ENCODE data around the gene NYAP1. TPM values are rescaled to one million over a fixed set of nuclear protein-coding genes. Genes with fewer than 3 reads are reported as not detected.

Gene NYAP1
- total and polyA plus RNA-seq, 4 donors, result 0.32 to 1.1 (median 0.46) TPM

DNA sequence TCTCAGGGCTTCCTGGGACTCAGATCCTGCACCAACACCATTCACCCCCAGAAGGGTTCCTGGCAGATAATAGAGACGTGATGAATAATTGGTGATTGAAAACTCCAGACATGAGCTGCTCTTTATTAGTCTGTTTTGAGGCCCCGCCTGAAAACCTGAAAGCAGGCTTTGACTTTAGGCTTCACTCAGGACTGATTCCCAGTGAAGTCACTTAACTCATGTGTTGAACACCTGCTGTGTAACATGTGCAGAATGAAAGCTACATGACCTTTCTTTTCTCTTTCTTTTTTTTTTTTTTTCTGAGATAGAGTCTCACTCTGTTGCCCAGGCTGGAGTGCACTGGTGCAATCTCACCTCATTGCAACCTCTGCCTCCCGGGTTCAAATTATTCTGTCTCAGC is 28.5 kb upstream of the NYAP1 start:
- no peaks in the 10 kb centered on the region for H3K9me3 ChIP-seq (ENCODE audit: control insufficient read depth in 4 of 4, insufficient read depth in 3 of 4, low read length in 3 of 4)
- H3K9ac ChIP-seq (ENCODE audit: insufficient read depth in 1 of 2, low read length in 2 of 2), result no peak overlapping the region
- peaks cover 0 to 4% (median 0%) of the 10 kb centered on the region in 4 donors for H3K36me3 ChIP-seq (ENCODE audit: control insufficient read depth in 4 of 4, insufficient read depth in 4 of 4, low read length in 4 of 4)
- no peak overlapping the region for H3K4me3 ChIP-seq
- DNase-seq (no peak), ATAC-seq (ENCODE audit: insufficient read depth, low FRiP score) (no peak)
- no peaks in the 10 kb centered on the region for H3K27me3 ChIP-seq (ENCODE audit: control insufficient read depth in 3 of 3, insufficient read depth in 3 of 3, low read length in 2 of 3)
- 92 to 93% methylated on average over 3 of the region's 3 CpGs for WGBS, 2 donors
- TF ChIP-seq, protein P1, sequence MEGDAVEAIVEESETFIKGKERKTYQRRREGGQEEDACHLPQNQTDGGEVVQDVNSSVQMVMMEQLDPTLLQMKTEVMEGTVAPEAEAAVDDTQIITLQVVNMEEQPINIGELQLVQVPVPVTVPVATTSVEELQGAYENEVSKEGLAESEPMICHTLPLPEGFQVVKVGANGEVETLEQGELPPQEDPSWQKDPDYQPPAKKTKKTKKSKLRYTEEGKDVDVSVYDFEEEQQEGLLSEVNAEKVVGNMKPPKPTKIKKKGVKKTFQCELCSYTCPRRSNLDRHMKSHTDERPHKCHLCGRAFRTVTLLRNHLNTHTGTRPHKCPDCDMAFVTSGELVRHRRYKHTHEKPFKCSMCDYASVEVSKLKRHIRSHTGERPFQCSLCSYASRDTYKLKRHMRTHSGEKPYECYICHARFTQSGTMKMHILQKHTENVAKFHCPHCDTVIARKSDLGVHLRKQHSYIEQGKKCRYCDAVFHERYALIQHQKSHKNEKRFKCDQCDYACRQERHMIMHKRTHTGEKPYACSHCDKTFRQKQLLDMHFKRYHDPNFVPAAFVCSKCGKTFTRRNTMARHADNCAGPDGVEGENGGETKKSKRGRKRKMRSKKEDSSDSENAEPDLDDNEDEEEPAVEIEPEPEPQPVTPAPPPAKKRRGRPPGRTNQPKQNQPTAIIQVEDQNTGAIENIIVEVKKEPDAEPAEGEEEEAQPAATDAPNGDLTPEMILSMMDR (IDR thresholded peaks at IDR 0.05; ENCODE audit: control extremely low read depth, extremely low read depth), result no peak
- no peak overlapping the region for H3K27ac ChIP-seq (ENCODE audit: low read depth in 1 of 2, low read length in 1 of 2)
- peaks cover 0 to 3% (median 0%) of the 10 kb centered on the region in 5 donors for H3K4me1 ChIP-seq (ENCODE audit: control insufficient read depth in 5 of 5, insufficient read depth in 5 of 5, low read length in 5 of 5)

DNA sequence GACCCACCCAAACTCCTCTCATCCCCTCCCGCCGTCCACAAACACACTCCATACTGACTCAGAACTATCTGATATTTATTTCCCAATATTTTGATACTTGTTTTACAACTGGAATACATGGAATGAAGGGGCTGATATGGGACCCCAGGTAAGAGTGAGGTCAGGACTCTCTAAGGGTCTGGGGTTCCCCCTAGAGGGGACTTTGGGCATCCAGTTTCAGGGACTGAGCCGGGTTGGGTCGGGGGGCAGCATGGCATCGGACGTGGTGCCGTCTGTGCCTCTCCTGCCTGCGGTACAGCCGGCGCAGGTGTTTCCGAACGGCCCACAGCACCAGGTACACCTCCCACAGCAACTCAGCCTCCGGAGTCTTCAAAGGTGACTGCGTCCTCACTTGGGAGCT is 27.2 kb upstream of the NYAP1 start:
- WGBS, 2 donors, result 91 to 98% methylated on average over 14 of the region's 14 CpGs
- TF ChIP-seq, protein P1 (IDR thresholded peaks at IDR 0.05; ENCODE audit: control extremely low read depth, extremely low read depth), result no peak
- no peak overlapping the region for H3K27ac ChIP-seq (ENCODE audit: low read depth in 1 of 2, low read length in 1 of 2)
- peaks cover 0 to 4% (median 0%) of the 10 kb centered on the region in 4 donors for H3K36me3 ChIP-seq (ENCODE audit: control insufficient read depth in 4 of 4, insufficient read depth in 4 of 4, low read length in 4 of 4)
- no peak for DNase-seq
- H3K27me3 ChIP-seq (ENCODE audit: control insufficient read depth in 3 of 3, insufficient read depth in 3 of 3, low read length in 2 of 3), result no peaks in the 10 kb centered on the region
- no peak overlapping the region for H3K4me3 ChIP-seq
- ATAC-seq (ENCODE audit: insufficient read depth, low FRiP score), result no peak
- H3K9me3 ChIP-seq (ENCODE audit: control insufficient read depth in 4 of 4, insufficient read depth in 3 of 4, low read length in 3 of 4), result no peaks in the 10 kb centered on the region
- no peaks in the 10 kb centered on the region for H3K4me1 ChIP-seq (ENCODE audit: control insufficient read depth in 5 of 5, insufficient read depth in 5 of 5, low read length in 5 of 5)
- H3K9ac ChIP-seq (ENCODE audit: insufficient read depth in 1 of 2, low read length in 2 of 2), result no peak overlapping the region

DNA sequence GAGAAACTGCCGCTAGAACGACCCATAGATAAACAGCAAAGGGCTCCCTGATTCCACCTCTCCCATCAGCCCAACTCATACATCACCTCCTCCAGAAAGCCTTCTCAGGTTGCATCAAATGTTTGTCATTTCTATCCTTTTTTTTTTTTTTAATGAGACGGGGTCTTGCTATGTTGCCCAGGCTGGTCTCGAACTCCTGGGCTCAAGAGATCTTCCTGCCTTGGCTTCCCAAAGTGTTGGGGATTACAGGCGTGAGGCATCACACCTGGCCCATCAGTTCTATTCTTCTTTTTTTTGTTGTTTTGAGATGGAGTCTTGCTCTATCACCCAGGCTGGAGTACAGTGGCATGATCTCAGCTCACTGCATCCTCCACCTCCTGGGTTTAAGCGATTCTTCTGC is 26.7 kb upstream of the NYAP1 start:
- Histone ChIP-seq H3K27me3 (ENCODE audit: control insufficient read depth in 3 of 3, insufficient read depth in 3 of 3, low read length in 2 of 3) (no peaks in the 10 kb centered on the region), H3K4me1 (ENCODE audit: control insufficient read depth in 5 of 5, insufficient read depth in 5 of 5, low read length in 5 of 5) (no peaks in the 10 kb centered on the region), H3K27ac (ENCODE audit: low read depth in 1 of 2, low read length in 1 of 2) (no peak overlapping the region), H3K9ac (ENCODE audit: insufficient read depth in 1 of 2, low read length in 2 of 2) (no peak overlapping the region), H3K4me3 (no peak overlapping the region), H3K36me3 (ENCODE audit: control insufficient read depth in 4 of 4, insufficient read depth in 4 of 4, low read length in 4 of 4) (peaks cover 0 to 4% (median 0%) of the 10 kb centered on the region in 4 donors), H3K9me3 (ENCODE audit: control insufficient read depth in 4 of 4, insufficient read depth in 3 of 4, low read length in 3 of 4) (no peaks in the 10 kb centered on the region)
- WGBS, 2 donors, result 95 to 97% methylated on average over 6 of the region's 6 CpGs
- TF ChIP-seq, protein P1 (IDR thresholded peaks at IDR 0.05; ENCODE audit: control extremely low read depth, extremely low read depth), result no peak
- ATAC-seq (ENCODE audit: insufficient read depth, low FRiP score) (no peak), DNase-seq (no peak)

DNA sequence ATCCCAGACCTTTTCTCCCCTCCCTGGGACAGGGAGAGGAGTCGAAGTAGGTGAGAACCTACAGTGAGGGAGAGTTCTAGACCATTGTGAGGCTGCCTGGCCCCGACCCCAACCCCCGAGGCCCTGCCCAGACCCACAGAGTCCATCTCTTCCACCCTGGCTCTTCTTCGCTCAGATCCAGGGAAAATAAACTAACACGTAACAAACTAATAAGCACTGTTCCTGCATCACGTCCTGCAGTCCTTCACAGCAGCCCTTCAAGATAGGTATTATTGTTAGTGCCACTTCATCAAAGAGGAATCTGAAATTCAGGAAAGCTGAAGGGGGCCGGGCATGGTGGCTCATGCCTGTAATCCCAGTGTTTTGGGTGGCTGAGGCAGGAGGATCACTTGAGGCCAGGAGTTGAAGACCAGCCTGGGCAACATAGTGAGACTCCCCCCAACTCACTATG is 19.5 kb upstream of the NYAP1 start, which contains the start of gene SPACDR:
TSS of gene SPACDR (minus strand) at position 51 of the 451 bp plus-strand sequence. CDS start 235 bp downstream, outside the sequence.
- WGBS, 2 donors, result 90% methylated on average over 7 of the region's 7 CpGs
- Histone ChIP-seq H3K9ac (ENCODE audit: insufficient read depth in 1 of 2, low read length in 2 of 2) (no peak within 1 kb of the TSS), H3K27ac (ENCODE audit: low read depth in 1 of 2, low read length in 1 of 2) (no peak within 1 kb of the TSS), H3K9me3 (ENCODE audit: control insufficient read depth in 4 of 4, insufficient read depth in 3 of 4, low read length in 3 of 4) (no peaks in the 10 kb centered on the region), H3K4me1 (ENCODE audit: control insufficient read depth in 5 of 5, insufficient read depth in 5 of 5, low read length in 5 of 5) (peaks cover 0 to 31% (median 2%) of the 10 kb centered on the region in 5 donors), H3K4me3 (no peak within 1 kb of the TSS), H3K36me3 (ENCODE audit: control insufficient read depth in 4 of 4, insufficient read depth in 4 of 4, low read length in 4 of 4) (peaks cover 0 to 13% (median 2%) of the 10 kb centered on the region in 4 donors), H3K27me3 (ENCODE audit: control insufficient read depth in 3 of 3, insufficient read depth in 3 of 3, low read length in 2 of 3) (no peaks in the 10 kb centered on the region)
- no peak for ATAC-seq (ENCODE audit: insufficient read depth, low FRiP score)
- no peak for DNase-seq
- TF ChIP-seq, protein P1 (IDR thresholded peaks at IDR 0.05; ENCODE audit: control extremely low read depth, extremely low read depth), result no peak

Measured in lung (tissue), 12 donors.